Measurements from ENCODE around the gene DDB1. TPM values are rescaled to one million over a fixed set of nuclear protein-coding genes. Genes with fewer than 3 reads are reported as not detected.
"Not testable (repeated sequence)": the region's sequence is repeated elsewhere in the genome, so short reads cannot be mapped to it uniquely, and the experiment has no call there.

Gene DDB1
- total RNA-seq, 1 donor from 2014 or later: 188 TPM

DNA sequence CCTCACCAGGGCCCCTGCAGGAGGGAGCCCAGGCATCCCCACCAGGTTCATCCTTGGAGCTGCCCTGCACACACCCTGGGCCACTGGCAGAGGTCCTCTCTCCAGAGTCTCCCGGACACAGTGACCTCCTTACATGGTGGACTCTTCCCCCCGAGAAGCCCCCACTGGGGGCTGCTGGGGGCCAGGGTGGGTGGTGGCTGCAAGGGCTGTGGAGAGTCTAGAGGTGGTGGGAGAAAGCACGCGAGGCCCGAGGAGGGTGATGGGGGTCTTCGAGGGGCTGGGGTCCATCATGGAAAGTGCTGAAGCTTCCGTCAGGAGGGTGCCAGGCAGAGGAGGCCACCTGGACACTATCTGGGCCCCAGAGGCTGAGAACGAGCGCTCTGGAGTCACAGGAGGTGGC, 74.4 kb downstream of the DDB1 start:
- Mint-ChIP-seq H3K36me3 (ENCODE audit: low read depth) (peaks cover 6% of the 10 kb centered on the region), H3K4me1 (ENCODE audit: low read depth) (peaks cover 2% of the 10 kb centered on the region), H3K27ac (ENCODE audit: unreplicated experiment) (no peak overlapping the region), H3K4me3 (ENCODE audit: unreplicated experiment) (no peak overlapping the region), H3K9me3 (ENCODE audit: low read depth) (no peaks in the 10 kb centered on the region), H3K27me3 (ENCODE audit: low read depth) (no peaks in the 10 kb centered on the region)
- TF ChIP-seq, protein P1, sequence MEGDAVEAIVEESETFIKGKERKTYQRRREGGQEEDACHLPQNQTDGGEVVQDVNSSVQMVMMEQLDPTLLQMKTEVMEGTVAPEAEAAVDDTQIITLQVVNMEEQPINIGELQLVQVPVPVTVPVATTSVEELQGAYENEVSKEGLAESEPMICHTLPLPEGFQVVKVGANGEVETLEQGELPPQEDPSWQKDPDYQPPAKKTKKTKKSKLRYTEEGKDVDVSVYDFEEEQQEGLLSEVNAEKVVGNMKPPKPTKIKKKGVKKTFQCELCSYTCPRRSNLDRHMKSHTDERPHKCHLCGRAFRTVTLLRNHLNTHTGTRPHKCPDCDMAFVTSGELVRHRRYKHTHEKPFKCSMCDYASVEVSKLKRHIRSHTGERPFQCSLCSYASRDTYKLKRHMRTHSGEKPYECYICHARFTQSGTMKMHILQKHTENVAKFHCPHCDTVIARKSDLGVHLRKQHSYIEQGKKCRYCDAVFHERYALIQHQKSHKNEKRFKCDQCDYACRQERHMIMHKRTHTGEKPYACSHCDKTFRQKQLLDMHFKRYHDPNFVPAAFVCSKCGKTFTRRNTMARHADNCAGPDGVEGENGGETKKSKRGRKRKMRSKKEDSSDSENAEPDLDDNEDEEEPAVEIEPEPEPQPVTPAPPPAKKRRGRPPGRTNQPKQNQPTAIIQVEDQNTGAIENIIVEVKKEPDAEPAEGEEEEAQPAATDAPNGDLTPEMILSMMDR (IDR thresholded peaks at IDR 0.05): no peak
- no peak for DNase-seq (ENCODE audit: low spot score)

- Mint-ChIP-seq H3K4me1 (ENCODE audit: low read depth) (peaks cover 2% of the 10 kb centered on the region), H3K27ac (ENCODE audit: unreplicated experiment) (no peak overlapping the region), H3K4me3 (ENCODE audit: unreplicated experiment) (no peak overlapping the region), H3K9me3 (ENCODE audit: low read depth) (no peaks in the 10 kb centered on the region), H3K36me3 (ENCODE audit: low read depth) (peaks cover 5% of the 10 kb centered on the region), H3K27me3 (ENCODE audit: low read depth) (no peaks in the 10 kb centered on the region)
- TF ChIP-seq, protein P1 (IDR thresholded peaks at IDR 0.05): no peak
- DNase-seq (ENCODE audit: low spot score): no peak
Observed at GRCh38 chr11:61256710-61257482, 76.0 kb downstream of the DDB1 start.

DNA sequence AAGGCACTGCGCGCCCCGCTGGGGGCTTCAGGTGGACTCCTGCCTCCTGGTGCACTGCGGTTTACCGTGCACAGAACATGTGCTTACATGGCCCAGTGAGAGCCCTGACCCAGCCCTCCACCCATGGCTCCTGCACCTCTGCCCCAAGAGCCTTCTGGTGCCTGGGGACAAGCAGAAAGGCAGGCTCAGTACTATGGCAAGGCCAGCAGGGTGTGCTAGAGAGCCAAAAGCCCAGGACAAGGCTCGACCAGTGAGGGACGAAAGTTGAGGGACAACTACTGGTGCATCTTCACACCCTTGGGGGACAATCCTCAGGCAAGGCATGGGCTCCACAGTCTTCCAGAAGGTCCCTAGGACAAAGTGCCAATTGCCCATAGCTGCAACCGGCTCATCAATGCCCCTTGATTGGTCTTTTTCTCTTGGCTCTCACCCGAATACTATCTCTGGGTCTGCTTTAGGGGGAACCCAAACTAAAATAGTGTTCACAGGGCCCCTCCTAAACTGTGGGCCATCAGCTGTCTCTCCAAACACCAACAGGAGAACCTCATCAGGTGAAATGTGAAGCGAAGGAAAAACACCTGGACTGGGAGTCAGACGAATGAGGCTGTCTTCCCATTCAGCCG, 78.4 kb downstream of the DDB1 start:
- Mint-ChIP-seq H3K27ac (ENCODE audit: unreplicated experiment) (no peak overlapping the region), H3K4me1 (ENCODE audit: low read depth) (no peaks in the 10 kb centered on the region), H3K36me3 (ENCODE audit: low read depth) (peaks cover 5% of the 10 kb centered on the region), H3K4me3 (ENCODE audit: unreplicated experiment) (no peak overlapping the region), H3K27me3 (ENCODE audit: low read depth) (no peaks in the 10 kb centered on the region), H3K9me3 (ENCODE audit: low read depth) (no peaks in the 10 kb centered on the region)
- TF ChIP-seq, protein P1 (IDR thresholded peaks at IDR 0.05): peak; percentile 87
- no peak for DNase-seq (ENCODE audit: low spot score)

GRCh38 chr11:61252332-61252731, 80.6 kb downstream of the DDB1 start:
- H3K9me3 Mint-ChIP-seq (ENCODE audit: low read depth); H3K27ac Mint-ChIP-seq (ENCODE audit: unreplicated experiment); H3K4me1 Mint-ChIP-seq (ENCODE audit: low read depth); H3K36me3 Mint-ChIP-seq (ENCODE audit: low read depth); DNase-seq (ENCODE audit: low spot score); H3K27me3 Mint-ChIP-seq (ENCODE audit: low read depth); H3K4me3 Mint-ChIP-seq (ENCODE audit: unreplicated experiment): not testable (repeated sequence)

DNA sequence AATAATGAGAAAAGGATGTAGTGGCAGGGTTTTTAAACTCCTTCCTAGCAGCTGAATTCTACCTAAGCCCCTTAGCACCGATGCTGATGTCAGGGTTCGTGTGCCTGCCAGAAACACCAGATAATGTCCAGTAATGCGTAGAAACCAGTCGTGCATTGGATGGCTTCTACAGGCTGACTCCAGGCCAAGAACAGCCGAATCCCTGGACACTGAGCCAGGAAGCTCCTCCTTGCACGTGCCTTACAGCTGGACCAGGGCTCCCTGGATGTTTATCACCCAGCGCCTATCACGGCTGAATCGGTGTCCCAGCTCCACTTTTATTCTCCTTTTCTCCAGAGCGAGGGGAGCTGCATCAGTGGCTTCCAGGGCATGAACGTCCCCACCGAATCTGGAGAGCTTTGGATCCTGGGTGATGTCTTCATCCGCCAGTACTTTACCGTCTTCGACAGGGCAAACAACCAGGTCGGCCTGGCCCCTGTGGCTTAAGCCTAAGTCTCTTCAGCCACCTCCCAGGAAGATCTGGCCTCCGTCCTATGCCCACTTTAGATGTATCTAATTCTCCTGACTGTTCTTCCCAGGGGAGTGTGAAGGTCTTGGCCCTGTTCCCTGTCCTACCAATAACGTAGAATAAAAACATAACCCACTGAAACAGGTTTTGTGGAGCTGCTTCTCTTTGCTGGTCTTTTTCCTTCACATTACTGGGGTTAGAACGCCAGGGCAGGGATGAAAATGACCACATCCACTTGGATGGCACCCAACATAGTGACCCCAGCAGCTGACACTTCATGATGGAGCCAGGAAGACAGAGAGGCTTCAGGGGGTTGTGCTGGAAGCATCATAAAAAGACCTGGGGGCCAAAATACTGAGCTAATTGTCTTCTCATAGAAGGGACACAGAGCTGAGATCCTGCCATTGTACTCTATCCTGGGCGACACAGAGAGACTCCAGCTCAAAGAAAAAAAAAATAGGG, 81.8 kb downstream of the DDB1 start:
- H3K36me3 Mint-ChIP-seq (ENCODE audit: low read depth); H3K9me3 Mint-ChIP-seq (ENCODE audit: low read depth); H3K27ac Mint-ChIP-seq (ENCODE audit: unreplicated experiment); H3K4me1 Mint-ChIP-seq (ENCODE audit: low read depth); H3K27me3 Mint-ChIP-seq (ENCODE audit: low read depth); H3K4me3 Mint-ChIP-seq (ENCODE audit: unreplicated experiment): not testable (repeated sequence)
- DNase-seq (ENCODE audit: low spot score): peak; percentile 51

Other genes starting within 250 kb of the DDB1 start
- gene CD5, start 230.6 kb downstream of the DDB1 start, total RNA-seq: not detected in 3 replicates
- gene VPS37C, start 171.7 kb downstream of the DDB1 start, total RNA-seq: 15.3 to 20.5 TPM (median 19.6 TPM) in 3 replicates
- gene PGA3, start 129.6 kb downstream of the DDB1 start, total RNA-seq: not detected in 3 replicates
- gene PGA4, start 110.8 kb downstream of the DDB1 start, total RNA-seq: not detected in 3 replicates
- gene PGA5, start 91.9 kb downstream of the DDB1 start, total RNA-seq: not detected in 3 replicates
- 2.4 to 4.1 TPM (median 3.6 TPM) in 3 replicates for gene VWCE, start 37.8 kb downstream of the DDB1 start, total RNA-seq
- 31.9 to 41.4 TPM (median 32.2 TPM) in 3 replicates for gene TKFC, start 123 bp upstream of the DDB1 start, total RNA-seq
- gene CYB561A3, start 28.8 kb upstream of the DDB1 start, total RNA-seq: 40.8 to 60.0 TPM (median 41.4 TPM) in 3 replicates
- 39.2 to 60.0 TPM (median 46.7 TPM) in 3 replicates for gene TMEM138, start 29.3 kb upstream of the DDB1 start, total RNA-seq
- gene TMEM216, start 59.5 kb upstream of the DDB1 start, total RNA-seq: 9.3 to 14.4 TPM (median 9.8 TPM) in 3 replicates
- 61.2 to 66.2 TPM (median 65.0 TPM) in 3 replicates for gene CPSF7, start 96.9 kb upstream of the DDB1 start, total RNA-seq
- gene SDHAF2, start 97.0 kb upstream of the DDB1 start, total RNA-seq: 33.8 to 34.8 TPM (median 34.5 TPM) in 3 replicates
- 0.10 TPM in 1 of 3 replicates, not detected in the others for gene LRRC10B, start 175.6 kb upstream of the DDB1 start, total RNA-seq
- gene SYT7, start 248.0 kb upstream of the DDB1 start, total RNA-seq: 0.92 to 2.0 TPM (median 1.5 TPM) in 3 replicates